NCI-H69 (cell line): Measurements from ENCODE around the gene UBE2E1.
A peak's percentile ranks its signal among the peaks of the same experiment; 100 is the strongest.

Experiments
- DNase-seq: peaks from one replicate; lab custom pipeline; 2025; lab: John Stamatoyannopoulos, UW

UBE2E1 gene

DNA sequence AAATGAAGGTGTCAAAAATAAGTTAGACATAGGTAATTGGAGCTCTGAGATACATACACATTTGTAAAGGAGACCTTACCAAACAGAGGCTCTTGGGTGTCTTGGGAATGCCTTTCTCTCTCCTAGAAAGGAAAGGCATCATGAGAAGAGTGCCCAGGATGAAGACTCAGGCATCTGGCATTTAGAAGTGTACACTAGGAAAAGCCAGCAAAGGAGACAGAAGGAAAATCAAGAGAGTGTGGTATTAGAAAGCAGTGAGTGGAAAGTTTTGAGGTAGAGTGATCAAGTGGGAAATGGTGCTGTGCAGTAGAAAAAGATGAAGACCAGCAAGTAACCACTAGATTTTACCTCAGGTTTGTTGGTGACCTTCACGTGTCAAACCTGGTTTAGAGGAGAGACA, 16.1 kb downstream of the UBE2E1 start:
- DNase-seq = no peak

DNA sequence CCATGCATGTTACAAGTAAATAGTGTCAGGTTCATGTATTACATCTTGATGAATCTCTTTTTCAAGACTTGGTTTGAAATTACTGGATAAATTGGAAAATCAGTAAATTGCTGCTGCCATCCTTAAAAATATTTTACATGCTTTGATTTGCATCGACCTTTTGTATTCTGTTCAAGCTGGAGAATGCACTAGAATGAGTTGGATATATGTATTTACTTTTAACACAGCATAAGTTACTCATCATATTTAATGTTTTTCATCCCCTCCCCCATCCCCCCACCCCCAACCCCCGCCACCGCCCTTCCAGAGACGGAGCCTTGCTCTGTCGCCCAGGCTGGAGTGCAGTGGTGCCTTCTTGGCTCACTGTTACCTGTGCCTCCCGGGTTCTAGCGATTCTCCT, 16.8 kb downstream of the UBE2E1 start:
- no peak for DNase-seq

DNA sequence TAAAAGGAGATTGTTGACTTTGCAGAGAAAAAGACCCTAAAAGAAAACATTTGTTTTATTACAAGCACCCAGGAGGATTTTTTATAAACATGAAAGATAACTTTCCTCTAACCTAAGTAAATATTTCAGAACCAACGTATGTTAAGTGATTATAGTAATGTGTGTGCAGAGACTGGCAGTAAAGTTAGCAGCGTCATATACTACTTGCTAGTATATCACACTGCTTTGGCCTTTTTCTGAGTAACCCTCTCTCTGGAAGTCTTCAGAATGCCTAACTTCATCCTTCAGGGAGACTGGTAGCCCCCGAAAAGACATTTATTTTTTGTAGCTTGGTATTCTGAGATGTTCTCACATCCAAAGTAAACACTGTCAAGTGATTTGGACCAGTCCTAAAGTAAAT, 17.9 kb downstream of the UBE2E1 start:
- DNase-seq = no peak

DNA sequence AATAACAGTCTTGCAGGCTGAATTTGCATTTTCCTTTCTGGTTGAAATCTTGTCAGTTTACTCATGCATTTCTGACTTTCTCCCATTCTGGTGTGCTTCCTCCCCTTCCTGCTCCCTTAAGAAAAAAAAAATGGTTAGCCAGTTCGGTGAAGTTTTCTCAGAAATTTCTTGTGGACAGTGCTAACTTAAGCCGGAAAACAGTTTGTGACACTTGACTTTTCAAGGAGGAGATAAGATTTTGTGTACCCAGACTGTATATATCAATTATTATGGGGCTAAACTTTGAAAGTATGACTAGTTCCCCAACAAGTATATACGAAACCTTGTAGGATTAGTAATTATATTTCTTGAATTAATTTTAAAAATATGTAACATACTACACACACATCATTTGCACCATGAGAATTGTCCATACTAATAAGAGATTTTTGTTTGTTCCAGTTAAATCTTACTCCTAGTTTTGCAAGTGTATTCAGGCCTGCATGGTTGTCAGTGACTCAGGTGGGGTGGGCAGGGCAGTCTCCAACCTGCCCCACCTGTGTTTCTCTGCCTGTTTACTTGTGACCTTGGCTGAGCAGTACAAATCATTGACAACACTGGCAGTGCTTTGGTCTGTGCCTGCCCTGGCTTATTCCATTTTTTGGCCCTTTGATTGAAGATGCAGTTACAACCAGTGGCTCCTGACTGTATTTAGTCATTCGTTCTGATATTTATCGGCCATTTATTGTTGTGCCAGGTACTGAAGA, 19.1 kb downstream of the UBE2E1 start:
- DNase-seq = no peak

DNA sequence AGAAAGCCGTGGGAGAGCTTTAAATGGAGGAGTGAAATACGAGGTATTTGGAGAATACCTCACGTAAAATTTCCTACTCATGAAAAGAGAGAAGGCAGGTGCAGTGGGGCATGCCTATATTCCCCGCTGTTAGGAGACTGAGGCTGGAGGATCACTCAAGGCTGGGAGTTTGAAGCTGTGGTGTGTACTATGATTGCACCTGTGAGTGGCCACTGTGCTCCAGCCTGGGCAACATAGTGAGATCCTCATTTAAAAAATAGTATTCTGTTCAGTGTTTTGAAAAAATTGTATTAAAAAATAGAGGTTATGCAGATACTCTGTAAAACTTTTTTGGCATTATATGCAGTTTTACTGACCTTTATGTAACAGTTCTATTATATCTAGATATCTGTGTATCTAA, 20.0 kb downstream of the UBE2E1 start:
- no peak for DNase-seq

DNA sequence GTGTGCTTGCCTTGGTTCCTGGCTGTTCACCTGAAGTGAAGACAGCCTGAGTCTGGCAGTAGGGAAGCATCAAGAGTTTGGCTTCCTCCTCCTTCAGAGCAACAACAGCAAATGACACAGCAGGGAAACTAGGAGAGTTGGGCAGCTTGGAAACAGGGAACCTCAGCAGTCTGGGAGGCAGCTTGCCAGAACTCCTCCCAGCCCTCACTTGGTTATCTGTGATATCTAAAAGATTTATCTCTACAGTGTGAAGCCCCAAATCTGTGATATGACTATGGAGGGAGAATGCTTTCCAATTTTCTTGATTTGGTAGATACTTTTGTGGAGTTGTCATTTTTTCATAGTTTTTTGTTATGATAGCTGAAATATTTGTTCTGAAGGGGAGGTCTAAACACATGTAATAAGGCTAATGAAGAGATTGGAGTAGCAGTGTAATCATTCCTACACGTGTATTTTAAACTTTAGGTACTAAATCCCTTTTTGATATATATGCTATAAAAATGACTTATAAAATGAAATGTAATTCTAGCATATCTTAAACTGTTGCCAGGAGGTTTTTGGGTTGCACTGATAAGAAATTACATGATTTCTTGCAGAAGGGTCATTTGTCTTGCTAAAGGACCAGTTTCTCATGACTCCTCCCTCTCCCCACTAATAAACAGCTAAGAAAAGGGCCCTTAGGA, 20.8 kb downstream of the UBE2E1 start:
- peak; percentile 46 for DNase-seq

DNA sequence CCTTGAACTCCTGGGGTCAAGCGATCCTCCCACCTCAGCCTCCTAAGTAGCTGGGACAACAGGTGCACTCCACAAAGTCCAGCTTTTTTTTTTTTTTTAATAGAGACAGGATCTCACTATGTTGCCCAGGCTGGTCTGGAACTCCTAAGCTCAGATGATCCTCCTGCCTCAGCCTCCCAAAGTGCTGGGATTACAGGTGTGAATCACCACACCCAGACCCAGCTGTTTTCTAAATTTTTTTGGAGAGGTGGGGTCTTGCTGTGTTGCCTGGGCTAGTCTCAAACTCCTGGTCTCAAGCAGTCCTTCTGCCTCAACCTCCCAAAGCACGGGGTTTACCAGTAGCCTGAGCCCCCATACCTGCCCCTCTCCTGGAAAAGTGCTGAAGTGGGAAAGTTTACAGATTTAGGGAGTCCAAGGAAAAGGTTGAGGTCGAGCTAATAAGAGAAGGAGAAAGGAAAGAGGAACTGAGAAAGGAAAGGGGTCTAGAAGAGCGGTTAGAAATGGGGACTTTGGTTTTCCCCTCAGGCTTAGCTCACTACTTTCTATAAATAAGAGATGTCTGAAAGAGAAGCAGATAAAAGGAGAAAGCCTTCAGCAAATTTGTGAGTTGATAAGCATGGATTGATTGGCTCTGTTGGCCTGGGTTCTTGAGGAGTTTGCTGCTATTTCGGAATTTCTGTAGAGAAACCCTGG, 23.6 kb downstream of the UBE2E1 start:
- no peak for DNase-seq

DNA sequence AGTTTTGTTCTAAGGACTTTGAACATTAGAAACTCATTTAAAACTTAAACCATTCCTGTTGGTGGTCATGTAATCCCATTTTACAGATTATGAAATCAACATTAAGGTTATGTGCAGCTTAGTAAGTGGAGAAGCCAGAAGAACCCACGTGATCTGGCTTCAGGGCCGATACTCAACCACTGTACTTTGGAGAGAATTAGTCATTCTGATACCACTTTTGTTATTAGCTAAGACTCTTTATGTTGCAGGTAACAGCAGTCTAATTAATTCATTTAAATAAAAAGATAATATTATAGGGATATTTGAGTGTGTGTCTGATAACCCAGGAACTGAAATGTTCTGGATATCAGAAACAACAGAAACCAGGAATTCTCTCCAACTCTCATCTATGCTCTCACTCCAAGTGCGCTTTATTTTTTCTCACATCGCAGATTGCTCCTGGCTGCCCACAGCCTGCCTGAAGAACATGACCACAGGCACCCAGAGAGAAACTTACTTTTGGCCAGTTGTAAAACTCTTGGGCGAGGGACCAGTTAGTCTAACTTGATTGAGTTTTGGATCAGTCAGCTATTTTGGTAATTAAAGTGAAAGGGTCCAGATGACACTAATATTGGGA, 25.2 kb downstream of the UBE2E1 start:
- DNase-seq = no peak

DNA sequence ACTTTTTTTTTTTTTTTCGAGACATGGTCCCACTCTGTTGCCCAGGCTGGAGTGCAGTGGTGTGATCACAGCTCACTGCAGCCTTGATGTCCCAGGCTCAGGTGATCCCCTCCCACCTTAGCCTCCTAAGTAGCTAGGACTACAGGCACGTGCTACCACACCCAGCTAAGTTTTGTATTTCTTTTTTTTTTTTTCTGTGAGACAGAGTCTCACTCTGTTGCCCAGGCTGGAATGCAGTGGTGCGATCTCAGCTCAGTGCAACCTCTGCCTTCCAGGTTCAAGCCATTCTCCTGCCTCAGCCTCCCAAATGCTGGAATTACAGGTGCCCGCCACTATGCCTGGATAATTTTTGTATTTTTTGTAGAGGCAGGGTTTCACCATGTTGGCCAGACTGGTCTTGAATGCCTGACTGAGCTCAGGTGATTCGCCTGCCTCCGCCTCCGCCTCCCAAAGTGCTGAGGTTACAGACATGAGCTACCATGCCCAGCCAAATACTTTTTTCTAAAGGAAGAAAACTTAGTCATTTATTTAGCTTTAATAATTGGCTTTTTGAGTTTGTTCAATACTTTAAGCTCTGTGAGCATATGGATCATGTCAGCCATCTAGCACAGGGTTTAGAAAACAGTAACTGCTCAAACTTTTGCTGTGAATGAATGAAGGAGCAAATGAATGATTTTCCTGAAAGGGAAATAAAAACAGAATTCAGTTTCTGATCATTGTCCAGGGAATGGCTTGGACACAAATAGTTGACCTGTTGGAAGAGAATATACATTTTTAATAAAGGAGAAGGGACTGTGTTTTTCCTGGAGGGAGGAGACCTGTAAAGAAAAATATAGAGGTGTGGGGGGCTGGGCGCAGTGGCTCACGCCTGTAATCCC, 26.0 kb downstream of the UBE2E1 start:
- DNase-seq = no peak

DNA sequence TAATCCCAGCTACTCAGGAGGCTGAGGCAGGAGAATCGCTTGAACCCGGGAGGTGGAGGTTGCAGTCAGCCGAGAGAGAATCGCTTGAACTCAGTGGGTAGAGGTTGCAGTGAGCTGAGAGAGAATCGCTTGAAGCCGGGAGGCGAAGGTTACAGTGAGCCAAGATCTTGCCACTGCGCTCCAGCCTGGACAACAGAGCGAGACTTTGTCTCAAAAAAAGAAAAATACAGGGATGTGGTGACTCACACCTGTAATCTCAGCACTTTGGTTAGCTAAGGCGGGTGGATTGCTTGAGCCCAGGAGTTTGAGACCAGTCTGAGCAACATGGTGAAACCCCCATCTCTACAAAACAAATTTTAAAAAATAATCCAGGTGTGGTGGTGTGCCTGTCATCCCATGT, 26.8 kb downstream of the UBE2E1 start:
- DNase-seq = no peak

DNA sequence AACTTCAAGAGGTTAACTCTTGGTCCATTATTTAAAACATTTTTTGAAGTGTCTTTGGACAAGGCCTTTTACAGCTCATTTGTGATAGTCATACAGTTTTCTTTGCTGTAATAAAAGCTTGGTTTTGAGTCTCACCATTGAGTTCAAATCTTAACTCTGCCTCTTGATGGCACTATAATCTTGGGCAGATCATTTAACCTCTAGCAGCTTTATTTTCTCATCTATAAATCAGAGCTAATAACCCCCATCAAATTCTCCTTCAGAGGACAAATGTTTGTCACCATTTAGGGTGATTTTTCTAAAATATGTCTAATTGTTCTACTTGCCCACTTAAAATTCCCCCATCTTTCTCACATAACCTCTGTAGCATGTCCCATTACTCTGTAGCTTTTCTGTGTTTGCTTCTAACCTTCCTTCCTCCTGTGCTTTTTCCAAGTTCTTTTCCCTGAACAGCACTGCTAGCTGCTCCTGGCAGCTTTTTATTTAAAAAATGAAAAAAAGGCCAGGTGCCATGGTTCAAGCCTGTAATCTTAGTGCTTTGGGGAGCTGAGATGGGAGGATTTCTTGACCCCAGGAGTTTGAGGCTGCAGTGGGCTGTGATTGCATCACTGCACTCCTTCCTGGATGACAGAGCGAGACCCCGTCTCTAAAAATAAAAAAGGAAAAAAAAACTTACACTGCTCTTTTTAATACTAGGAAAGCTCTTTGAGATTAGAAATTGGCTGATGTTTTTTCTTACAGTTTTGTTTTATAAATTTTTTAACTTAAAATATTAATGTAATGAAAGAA, 28.5 kb downstream of the UBE2E1 start:
- peak; percentile 8 for DNase-seq

DNA sequence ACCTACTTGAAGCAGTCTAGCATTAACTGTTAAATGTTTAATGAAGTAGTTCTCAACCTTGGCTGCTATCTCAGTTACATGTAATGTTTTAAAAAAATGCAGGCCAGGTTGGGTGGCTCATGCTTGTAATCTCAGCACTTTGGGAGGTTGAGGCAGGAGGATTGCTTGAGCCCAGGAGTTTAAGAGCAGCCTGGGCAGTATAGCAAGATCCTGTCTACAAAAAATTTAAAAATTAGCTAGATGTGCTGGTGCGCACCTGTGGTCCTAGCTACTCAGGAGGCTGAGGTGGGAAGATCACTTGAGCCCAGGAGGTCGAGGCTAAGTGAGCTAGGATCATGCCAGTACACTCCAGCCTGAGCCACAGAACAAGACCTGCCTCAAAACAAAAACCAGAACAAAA, 29.3 kb downstream of the UBE2E1 start:
- DNase-seq = no peak

DNA sequence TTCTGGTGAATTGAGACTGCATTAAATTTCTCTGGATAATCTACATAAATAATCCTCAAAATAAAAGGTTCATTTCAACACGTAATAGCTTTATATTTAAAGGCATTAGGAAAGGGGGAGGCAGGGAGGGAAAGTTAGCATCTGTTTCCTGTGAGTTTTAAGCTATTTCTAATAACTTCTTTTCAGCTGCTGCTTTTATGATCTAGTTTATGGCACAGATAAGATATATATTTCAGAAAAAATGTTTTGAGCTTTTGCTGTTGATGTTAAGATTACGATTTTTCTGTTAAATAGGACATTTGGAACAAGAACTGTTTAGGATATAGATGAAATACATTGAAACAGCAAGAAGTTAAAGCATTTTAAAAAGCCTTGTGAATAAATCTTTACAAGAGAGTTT, 30.0 kb downstream of the UBE2E1 start:
- DNase-seq = no peak

DNA sequence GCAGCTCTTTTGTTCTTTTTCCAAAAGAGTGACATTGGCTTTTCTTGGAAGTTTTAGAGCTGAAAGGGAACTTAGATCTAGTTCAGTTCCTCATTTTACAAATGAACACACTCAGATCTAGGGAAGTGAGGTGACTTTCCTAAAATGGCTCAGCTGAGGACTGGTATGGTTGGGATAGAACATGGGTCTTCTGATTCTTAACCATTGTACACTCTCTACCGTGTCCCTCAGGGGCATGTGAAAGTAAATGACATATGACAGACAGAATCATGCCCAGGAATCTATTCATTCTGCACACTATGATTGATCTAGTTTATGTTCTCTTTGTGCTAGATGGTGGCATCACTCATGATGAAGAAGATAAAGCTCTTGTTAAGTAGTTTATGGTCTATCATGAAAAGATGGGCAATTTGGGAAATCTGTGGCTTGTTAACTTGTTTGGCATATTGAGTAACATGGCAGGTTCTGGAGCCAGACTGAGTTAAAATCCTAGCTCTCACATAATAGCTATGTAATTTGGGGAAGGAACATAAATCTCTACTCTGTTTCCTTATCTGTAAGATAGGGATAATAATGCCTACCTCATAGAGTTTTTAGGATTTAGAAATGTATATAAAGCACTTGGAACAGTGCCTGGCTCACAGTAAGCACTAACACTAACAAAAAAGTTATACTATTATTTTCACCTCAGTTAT, 30.9 kb downstream of the UBE2E1 start:
- DNase-seq = no peak

DNA sequence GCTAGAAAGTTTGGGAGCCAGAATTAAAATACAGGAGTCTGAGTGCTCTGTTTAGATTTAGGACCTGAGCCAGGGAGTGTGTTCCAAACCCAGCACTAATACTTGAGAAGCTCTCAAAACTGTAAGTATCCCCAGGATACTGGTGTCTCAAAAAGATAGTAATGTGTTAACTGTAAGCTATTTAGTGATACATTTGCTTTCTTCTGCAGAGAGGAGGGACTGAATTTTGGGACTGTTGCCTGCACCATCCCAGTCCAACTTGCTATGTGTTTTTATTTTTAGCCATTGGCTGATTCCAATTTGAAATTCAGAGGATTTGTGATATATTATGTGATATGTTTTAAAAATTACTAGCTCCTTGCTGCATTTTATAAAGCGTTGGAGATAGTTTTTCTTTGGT, 31.5 kb downstream of the UBE2E1 start:
- no peak for DNase-seq

DNA sequence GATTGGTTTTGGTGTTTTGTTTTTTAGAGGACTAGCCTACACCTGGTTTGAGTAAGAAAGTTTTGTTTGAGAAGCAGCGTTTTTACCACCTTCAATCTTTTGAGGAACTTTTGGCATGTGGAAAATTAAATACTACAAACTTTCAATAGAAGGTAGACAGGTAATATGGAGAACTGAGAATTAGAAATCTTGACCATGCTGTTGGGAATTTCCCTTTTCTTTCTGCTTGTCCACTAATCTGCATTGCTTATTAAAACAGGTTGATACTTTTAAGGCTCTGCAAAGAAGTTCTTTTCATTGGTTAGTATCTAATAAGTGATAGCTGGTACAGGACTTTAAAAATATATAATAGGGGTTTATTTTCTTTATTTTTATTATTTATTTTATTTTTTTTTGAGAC, 31.9 kb downstream of the UBE2E1 start:
- DNase-seq = no peak

DNA sequence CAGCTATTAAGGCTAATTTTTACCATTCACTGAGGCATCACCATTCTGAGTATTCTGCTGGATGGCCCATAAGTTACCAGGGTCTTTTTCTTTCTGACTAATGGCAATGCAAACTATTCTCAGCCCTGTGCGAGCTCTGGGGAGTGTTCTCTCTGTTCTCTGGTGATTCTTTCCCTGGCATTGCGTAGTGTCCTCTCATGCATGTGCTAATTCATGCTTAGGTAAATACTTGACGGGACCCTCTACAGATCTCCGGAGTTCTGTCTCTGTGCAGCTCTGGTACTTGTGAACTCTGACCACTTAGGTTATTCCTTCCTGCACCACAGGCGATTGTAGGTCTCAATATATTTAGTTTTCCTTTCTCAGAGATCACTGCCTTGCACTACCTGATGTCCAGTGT, 34.8 kb downstream of the UBE2E1 start:
- DNase-seq = no peak

DNA sequence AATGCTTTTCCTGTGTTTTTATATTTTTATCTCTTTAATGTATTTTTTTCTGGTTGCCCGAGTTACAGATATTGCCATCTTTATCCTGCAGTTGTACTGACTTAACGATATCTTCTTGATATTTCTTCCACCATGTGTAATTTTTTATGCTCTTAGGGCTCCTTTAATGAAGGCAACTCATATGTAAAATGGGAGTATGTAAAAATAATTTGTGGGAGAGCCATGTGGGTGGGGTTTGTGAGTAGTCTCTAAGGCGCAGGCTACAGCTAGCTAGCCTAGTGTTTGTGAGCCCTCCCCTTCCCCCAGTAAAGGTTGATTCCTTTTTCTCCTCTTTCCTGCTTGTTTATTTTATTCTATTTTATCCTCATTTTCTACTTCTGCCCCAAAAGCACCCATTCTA, 38.1 kb downstream of the UBE2E1 start:
- no peak for DNase-seq

DNA sequence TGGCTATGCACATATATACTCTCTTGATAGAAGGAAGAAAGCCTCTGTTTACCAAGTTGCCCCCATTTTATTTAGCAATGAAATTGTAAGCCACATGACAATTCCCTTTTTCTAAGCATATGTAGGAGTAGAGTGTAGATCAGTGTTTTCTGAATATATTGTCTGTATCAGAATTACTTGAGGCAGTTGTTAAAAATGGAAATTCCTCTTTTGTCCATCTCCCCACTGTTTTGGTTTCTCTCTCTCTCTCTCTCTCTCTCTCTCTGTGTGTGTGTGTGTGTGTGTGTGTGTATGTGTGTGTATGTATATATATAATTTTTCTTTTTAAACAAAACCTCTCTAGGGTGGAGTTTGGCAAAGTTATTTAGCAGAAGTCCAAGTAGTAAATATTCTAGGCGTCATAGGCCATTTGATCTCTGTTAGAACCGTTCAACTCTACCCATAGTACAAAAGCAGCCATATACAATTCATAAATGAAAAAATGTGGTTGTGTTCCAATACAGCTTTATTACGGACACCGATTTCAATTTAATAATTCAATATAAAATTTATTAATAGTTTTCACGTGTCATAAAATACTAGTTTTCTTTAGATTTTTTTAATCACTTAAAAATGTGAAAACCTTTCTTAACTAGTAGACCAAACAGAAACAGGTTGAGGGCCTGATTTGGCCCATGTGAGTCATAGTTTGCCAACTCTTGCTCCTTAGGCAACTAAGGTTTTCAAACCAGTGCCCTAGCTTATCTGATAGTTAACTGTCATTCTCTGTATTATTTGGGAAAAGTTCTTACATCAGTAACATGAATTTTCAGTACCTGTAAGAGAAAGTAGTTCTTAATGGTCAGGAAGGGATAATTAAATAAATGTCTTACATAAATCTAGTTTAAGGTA, 39.8 kb downstream of the UBE2E1 start:
- DNase-seq = no peak
